ENCODE data around the gene LTBP1.

DNA sequence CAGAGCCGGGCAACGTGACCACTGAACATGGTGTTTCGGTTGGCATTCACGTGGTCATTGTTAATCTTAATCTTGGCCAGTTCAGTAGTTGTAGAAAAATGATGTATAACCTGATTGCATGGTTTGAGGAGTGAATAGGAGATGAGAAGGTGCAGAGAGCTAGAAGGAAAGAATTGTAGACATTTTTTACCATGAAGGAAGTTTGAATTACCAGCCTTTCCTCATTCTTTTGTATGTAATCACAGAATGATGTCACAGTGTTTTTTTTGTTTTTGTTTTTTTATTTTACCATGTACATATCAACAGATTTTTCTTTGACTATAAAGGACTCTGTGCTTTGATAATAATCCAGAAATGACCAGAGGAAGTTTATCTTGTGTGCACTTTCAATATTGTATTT, 126.3 kb downstream of the LTBP1 start:
- TF ChIP-seq, protein P1, sequence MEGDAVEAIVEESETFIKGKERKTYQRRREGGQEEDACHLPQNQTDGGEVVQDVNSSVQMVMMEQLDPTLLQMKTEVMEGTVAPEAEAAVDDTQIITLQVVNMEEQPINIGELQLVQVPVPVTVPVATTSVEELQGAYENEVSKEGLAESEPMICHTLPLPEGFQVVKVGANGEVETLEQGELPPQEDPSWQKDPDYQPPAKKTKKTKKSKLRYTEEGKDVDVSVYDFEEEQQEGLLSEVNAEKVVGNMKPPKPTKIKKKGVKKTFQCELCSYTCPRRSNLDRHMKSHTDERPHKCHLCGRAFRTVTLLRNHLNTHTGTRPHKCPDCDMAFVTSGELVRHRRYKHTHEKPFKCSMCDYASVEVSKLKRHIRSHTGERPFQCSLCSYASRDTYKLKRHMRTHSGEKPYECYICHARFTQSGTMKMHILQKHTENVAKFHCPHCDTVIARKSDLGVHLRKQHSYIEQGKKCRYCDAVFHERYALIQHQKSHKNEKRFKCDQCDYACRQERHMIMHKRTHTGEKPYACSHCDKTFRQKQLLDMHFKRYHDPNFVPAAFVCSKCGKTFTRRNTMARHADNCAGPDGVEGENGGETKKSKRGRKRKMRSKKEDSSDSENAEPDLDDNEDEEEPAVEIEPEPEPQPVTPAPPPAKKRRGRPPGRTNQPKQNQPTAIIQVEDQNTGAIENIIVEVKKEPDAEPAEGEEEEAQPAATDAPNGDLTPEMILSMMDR (IDR thresholded peaks at IDR 0.05) = no peak
- TF ChIP-seq POLR2AphosphoS5 (IDR thresholded peaks at IDR 0.05) = no peak
